ENCODE data around the gene CATSPERE. TPM values are rescaled to one million over a fixed set of nuclear protein-coding genes. Genes with fewer than 3 reads are reported as not detected.

CATSPERE gene, protein sequence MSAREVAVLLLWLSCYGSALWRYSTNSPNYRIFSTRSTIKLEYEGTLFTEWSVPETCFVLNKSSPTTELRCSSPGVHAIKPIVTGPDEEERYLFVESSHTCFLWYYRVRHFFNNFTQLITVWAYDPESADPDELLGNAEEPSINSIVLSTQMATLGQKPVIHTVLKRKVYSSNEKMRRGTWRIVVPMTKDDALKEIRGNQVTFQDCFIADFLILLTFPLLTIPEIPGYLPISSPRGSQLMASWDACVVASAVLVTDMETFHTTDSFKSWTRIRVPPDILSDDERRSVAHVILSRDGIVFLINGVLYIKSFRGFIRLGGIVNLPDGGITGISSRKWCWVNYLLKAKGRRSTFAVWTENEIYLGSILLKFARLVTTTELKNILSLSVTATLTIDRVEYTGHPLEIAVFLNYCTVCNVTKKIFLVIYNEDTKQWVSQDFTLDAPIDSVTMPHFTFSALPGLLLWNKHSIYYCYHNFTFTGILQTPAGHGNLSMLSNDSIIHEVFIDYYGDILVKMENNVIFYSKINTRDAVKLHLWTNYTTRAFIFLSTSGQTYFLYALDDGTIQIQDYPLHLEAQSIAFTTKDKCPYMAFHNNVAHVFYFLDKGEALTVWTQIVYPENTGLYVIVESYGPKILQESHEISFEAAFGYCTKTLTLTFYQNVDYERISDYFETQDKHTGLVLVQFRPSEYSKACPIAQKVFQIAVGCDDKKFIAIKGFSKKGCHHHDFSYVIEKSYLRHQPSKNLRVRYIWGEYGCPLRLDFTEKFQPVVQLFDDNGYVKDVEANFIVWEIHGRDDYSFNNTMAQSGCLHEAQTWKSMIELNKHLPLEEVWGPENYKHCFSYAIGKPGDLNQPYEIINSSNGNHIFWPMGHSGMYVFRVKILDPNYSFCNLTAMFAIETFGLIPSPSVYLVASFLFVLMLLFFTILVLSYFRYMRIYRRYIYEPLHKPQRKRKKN
- 1.8 and 2.4 TPM in 2 replicates for total RNA-seq

DNA sequence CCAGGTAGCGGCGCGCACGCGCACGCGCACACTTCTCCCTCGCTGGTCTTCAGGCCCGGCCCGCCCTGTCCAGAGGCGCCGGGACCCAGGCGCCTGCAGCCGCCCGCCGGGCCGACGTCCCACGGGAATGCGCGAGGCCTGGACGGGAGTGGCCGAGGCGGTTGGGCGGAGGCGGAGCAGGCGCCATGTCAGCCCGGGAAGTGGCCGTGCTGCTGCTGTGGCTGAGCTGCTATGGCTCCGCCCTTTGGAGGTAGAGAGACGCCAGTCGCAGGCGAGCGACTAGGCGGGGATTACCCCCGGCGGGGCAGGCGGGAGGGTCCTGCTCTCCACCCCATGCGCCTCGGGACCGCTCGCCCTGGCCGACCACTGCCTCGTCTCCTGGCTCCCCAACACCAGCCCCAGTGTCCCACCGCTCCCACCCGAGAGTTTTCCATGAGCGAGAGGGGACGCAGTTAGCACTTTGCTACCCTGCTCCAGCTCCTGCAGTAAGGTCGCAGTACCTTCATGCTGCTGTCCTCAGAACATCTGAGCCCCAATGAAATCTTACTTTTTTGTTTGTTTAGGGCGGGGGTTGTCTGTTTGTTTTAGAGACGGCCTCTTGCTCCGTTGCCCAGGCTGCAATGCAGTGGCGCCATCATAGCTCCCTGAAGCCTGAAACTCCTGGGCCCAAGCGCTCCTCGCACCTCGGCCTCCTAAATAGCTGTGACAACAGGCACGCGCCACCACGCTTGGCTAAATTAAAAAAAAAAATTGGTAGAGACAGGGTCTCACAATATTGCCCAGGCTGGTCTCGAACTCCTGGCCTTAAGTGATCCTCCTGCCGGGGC is at the start of gene CATSPERE:
CATSPERE (plus strand) TSS at position 29 of the 827 bp plus-strand sequence; CDS start at position 186, 157 bp downstream.

DNA sequence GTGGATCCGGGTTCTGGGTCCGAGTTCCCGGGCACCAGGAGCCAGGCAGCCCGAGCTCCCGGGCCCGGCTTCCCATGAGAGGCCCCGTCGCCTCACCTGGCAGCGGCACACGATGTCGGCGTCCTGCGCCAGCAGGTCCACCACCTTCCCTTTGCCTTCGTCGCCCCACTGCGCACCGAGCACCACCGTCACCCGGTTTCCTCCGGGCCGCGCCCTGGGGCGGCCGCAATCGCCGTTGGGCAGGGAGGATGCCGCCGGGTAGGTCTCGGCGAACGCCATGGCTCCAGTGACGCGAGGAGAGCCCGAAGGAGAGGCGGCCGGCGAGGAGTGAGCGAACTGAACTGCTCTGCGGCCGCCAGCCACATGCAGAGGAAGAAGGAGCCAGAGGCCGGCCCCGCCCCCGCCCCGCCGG is 9.5 kb upstream of the CATSPERE start, which contains the start of gene ADSS2:
ADSS2 (minus strand) TSS at position 371 of the 412 bp plus-strand sequence; CDS start at position 279, 92 bp downstream.

DNA sequence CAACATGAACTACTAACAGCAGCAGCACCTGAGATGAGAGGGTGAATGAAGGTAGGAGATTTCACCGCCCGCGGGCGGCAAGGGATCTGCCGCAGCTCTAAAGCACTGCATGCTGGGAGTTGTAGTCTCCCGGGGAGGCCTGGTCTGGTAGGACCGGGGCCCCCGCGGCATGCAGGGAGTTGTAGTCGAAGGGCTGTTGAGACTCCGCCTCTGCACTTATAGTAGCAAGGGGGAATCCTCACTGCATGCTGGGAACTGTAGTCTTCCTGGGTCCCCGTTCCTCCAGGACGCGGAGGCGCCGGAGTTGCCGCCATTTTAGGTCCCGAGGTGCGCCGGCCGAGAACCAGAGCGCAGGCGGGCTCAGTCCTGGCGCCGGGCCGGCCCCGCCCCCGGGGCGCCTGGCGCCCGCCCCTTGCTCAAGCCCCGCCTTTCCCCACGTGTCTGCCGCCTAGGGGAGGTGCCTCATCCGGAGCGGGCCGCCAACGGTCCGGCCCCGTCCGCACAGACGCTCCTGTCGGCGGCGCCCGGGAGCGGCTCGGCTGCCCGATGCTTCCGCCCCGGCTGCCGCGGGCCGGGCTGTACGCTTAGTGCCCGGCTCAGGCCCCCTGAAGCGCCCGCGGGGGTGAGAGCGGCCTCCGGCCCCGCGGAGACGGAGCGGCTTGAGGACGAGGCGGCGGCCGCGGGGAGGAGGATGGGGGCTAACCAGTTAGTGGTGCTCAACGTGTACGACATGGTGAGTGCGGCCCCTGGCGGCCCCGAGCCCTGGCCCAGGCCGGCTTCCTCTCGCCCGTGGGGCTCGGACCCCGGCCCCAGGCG is 191.8 kb downstream of the CATSPERE start, which contains the start of gene DESI2:
DESI2 (plus strand) TSS at position 504 of the 816 bp plus-strand sequence; CDS start at position 692, 188 bp downstream.

Small RNAs within 50 kb of the gene (small RNA-seq; reads per million reads assigned to genes)
- not detected for gene CYCSP5

Other genes with a start within 250 kb of the CATSPERE start
- 38.5 and 43.3 TPM in 2 replicates for gene ADSS2, start 9.4 kb upstream of the CATSPERE start, total RNA-seq
- 67.9 and 154 TPM in 2 replicates for gene DESI2, start 191.9 kb downstream of the CATSPERE start, total RNA-seq

All from placental epithelial cell (primary cell).